HG03469 (cell line): ENCODE data around the gene TSHR.
"Not testable (repeated sequence)": the region's sequence is repeated elsewhere in the genome, so short reads cannot be mapped to it uniquely, and the experiment has no call there.

Experiments used
- ATAC-seq: cut with Tn5 transposase; IDR thresholded peaks from one replicate; pipeline ENCODE4 v1.9.1; 2021; ENCODE audit warnings: mild to moderate bottlenecking, moderate library complexity, moderate number of reproducible peaks; ENCODE audit not compliant: unreplicated experiment

The TSHR gene

DNA sequence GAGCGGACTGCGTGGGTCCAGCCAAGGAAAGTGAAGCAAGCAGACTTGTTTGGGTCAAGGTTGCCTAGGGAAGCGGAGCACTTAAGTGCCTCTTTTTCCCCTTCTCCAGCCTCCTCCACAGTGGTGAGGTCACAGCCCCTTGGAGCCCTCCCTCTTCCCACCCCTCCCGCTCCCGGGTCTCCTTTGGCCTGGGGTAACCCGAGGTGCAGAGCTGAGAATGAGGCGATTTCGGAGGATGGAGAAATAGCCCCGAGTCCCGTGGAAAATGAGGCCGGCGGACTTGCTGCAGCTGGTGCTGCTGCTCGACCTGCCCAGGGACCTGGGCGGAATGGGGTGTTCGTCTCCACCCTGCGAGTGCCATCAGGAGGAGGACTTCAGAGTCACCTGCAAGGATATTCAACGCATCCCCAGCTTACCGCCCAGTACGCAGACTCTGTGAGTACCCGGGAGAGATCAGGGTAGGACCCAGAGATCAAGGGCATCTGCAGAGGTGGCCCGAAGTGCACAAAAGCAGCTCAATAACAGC, at the start of gene TSHR:
Gene TSHR, plus strand, starts transcription at position 206 of the 526 bp plus-strand sequence. Its CDS starts 60 bp downstream, at position 266.
- no peak for ATAC-seq

- no peak for ATAC-seq
Observed at GRCh38 chr14:80906336-80906735, 49.1 kb upstream of the TSHR start.

GRCh38 chr14:80906946-80907345, 48.5 kb upstream of the TSHR start:
- no peak for ATAC-seq

GRCh38 chr14:80912013-80912412, 43.4 kb upstream of the TSHR start:
- ATAC-seq: not testable (repeated sequence)

- no peak for ATAC-seq
Observed at GRCh38 chr14:80919622-80920021, 35.8 kb upstream of the TSHR start.

- ATAC-seq: no peak
Observed at GRCh38 chr14:80923368-80923767, 32.1 kb upstream of the TSHR start.

GRCh38 chr14:80924365-80925103, 30.9 kb upstream of the TSHR start:
- ATAC-seq: no peak

- ATAC-seq: no peak
Observed at GRCh38 chr14:80926397-80927082, 28.9 kb upstream of the TSHR start.

GRCh38 chr14:80927083-80927989, 28.1 kb upstream of the TSHR start:
- ATAC-seq: no peak

GRCh38 chr14:80930095-80930494, 25.3 kb upstream of the TSHR start:
- ATAC-seq: no peak

- peak; percentile 98 for ATAC-seq
Observed at GRCh38 chr14:80930836-80931389, 24.5 kb upstream of the TSHR start.

GRCh38 chr14:80933282-80933681, 22.1 kb upstream of the TSHR start:
- ATAC-seq: no peak

DNA sequence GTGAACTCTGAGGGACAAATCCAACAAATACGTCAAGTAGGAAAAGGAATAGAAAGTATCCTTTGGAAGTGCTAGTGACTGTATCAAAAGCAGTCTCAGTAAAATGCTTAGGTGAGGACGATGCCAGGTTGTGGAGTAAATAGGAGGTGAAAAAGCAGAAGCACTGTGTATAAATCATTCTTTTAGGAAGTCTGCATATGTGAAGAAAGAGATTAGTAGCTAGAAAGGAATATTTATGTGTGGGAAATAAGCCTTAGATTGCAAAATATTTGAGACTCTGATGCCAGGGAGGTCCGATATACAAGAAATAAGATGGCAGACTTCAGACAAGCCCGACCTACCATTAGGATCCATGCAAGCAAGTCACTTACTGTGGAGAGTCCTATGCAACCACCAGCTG, 21.7 kb upstream of the TSHR start:
- no peak for ATAC-seq

DNA sequence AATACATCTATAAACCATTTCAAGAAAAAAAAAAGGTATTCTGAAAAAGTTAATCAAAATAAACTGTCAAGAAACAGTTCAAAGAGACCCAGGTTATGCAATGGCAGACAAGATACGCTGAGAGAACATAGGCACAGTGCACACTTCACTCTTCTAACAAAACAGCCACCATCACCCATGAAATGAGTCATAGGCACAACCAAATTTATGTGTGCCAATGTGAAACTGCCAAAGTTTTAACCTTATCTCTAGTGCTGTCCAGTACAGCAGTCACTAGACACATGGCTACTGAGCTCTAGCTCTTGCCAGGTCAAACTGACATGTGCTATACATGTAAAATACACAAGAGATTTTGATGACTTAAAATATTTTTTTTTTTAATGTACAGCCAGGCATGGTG, 15.3 kb upstream of the TSHR start:
- no peak for ATAC-seq

GRCh38 chr14:80941241-80942185, 13.9 kb upstream of the TSHR start, which contains the start of gene CEP128:
Gene CEP128, minus strand, starts transcription at chr14:80941738.
- peak; percentile 96 for ATAC-seq

- no peak for ATAC-seq
Observed at GRCh38 chr14:80942191-80942600, 13.2 kb upstream of the TSHR start.

DNA sequence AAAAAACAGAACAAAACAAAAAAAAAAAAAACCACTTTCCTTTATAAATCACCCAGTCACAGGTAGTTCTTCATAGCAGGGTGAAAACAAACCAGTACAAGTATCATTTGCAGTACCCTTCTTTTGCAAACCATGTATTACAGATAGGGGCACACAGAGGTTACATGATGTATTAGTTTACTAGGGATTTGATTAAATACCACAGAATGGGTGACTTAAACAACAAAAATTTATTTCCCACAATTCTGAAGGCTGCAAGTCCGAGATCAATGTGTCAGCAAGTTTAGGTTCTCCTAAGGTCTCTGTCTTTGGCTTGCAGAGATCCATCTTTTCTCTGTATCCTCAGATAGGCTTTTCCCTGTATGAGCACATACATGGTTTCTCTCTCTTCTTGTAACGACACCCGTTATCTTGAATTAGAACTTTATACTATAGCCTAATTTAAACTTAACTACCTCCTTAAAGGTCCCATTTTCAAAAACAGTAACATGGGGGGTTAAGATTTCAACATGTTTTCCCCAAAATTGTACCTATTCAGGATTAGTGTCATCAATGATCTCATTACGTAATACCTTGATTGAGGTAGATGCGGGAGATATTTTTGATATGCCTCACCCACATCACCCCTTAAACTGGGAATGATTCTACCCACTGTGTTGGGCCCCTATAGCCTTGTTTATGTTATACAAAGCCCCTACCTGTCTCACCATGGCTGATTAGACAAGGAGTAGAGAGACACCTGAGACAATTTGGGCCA, 10.4 kb upstream of the TSHR start:
- no peak for ATAC-seq

DNA sequence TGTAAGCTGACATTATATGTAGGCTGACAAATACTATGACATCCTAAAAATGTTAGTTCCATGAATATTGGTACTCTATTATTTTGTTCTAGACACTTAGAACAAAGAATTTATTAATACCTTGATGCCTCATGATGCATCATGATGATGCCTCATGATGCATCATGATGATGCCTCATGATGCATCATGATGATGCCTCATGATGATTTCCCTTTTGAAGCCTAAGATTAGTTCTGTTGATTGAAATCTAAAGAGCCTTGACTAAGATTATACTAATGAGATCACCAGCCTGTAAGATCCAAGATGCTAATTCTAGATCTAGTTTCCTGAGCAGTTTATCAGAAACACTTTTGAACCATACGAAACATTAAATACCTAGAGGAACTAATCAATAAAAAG, 9.2 kb upstream of the TSHR start:
- no peak for ATAC-seq

GRCh38 chr14:80946797-80947196, 8.6 kb upstream of the TSHR start:
- no peak for ATAC-seq
